HL-60 (cell line): Measurements from ENCODE around the gene BTBD9.

Experiments used
- CTCF ChIP-seq: IDR thresholded peaks from one replicate; pipeline ENCODE4 v1.5.1; 2011; ENCODE audit warnings: low read length, control low read depth, inconsistent platforms; ENCODE audit not compliant: insufficient read depth
- GABPA ChIP-seq: IDR thresholded peaks from 2 replicates; pipeline ENCODE4 v1.6.1; 2012; ENCODE audit warnings: low read depth
- POLR2AphosphoS5 ChIP-seq: IDR thresholded peaks from 2 replicates; pipeline ENCODE4 v1.6.1; 2012; ENCODE audit warnings: low read depth
- SPI1 ChIP-seq: IDR thresholded peaks from 2 replicates; pipeline ENCODE4 v1.6.1; 2012; ENCODE audit warnings: low read depth, mild to moderate bottlenecking, borderline replicate concordance
- TF ChIP-seq, protein P1 (sequence below): IDR thresholded peaks from 2 replicates; pipeline ENCODE4 v1.6.1; 2012; ENCODE audit warnings: low read depth; ENCODE audit not compliant: insufficient replicate concordance

DNA sequence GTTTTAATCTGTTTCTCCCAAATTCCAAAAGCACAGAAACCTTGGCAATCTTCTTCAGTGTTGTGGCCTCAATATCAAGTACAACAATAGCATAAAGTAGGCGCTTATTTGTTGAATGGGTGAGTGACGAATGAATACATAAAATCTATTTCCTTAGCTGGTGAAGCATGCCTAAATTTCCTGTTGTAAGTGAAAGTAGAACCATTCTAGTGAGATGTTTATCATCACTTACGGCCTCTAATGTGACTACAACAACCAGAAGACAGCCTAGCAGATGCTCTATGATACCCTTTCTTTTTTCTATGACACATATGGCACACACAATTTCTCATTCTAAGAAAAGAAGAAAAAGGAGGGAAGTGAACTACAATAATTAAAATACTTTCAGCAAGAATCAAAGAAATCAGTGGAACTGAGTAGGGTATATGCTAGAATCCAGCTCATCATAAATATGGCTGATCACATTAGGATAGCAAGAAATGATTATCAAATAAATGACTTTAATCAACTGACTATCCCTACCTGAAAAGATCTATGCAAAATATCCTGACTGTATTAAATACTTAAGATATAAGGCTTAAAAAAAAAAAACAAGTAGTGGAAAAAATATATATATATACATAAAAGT is 67.4 kb downstream of the BTBD9 start:
- no peak for TF ChIP-seq CTCF
- no peak for TF ChIP-seq POLR2AphosphoS5
- TF ChIP-seq, protein P1, sequence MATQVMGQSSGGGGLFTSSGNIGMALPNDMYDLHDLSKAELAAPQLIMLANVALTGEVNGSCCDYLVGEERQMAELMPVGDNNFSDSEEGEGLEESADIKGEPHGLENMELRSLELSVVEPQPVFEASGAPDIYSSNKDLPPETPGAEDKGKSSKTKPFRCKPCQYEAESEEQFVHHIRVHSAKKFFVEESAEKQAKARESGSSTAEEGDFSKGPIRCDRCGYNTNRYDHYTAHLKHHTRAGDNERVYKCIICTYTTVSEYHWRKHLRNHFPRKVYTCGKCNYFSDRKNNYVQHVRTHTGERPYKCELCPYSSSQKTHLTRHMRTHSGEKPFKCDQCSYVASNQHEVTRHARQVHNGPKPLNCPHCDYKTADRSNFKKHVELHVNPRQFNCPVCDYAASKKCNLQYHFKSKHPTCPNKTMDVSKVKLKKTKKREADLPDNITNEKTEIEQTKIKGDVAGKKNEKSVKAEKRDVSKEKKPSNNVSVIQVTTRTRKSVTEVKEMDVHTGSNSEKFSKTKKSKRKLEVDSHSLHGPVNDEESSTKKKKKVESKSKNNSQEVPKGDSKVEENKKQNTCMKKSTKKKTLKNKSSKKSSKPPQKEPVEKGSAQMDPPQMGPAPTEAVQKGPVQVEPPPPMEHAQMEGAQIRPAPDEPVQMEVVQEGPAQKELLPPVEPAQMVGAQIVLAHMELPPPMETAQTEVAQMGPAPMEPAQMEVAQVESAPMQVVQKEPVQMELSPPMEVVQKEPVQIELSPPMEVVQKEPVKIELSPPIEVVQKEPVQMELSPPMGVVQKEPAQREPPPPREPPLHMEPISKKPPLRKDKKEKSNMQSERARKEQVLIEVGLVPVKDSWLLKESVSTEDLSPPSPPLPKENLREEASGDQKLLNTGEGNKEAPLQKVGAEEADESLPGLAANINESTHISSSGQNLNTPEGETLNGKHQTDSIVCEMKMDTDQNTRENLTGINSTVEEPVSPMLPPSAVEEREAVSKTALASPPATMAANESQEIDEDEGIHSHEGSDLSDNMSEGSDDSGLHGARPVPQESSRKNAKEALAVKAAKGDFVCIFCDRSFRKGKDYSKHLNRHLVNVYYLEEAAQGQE = no peak
- TF ChIP-seq GABPA = no peak
- no peak for TF ChIP-seq SPI1
